ENCODE data around the gene SAPCD2. TPM values are rescaled to one million over a fixed set of nuclear protein-coding genes. Genes with fewer than 3 reads are reported as not detected.

The SAPCD2 gene
- total and polyA plus RNA-seq, 2 of the 4 experiments (the other 2 are of a cell fraction), result 3.4 to 4.9 TPM

DNA sequence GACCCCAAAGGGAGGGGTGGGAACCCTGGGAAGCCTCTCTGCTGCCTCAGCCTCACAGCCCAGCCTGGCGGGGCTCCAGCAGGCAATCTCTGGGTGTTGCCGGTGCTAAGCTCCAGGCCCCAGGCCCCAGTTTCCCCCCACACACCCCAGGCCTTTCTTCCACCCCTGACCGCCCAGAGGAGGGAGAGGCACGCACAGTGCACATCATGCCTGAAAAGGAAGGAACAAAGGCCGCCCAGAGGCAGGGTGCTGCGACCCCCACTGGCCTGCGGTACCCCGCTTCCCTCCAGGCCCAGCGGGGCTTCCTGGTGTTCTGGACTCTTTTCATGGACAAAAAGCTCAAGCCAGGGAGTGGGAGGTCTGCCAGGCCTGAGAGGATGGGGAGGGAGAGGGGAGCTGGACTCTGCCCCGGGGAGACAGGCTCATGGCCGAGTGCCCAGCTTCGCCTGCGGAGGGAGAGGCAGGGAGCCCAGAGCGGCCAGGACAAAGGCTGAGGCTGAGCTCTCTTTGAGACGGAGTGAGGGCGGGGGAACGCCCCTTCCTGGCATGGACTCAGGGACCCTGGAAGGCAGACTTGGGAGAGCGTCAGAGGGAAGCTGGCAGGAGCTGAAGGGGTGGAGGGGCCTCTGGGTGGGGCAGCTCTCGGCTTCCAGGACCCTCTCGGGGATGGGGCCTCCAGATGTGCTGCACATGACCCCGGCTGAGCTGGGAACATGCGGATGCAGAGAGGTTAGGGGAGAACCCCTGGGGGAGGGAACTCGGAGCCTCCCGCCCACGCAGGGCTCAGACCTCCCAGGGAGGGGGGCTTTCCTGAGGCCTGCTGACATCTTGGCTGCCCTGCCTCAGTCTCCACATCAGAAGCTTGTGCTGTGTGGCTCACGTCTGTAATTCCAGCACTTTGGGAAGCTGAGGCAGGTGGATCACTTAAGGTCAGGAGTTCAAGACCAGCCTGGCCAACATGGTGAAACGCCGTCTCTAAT lies 14.7 kb downstream of the SAPCD2 start:
- BruUV-seq (replicated peaks), result no TSS peak
- no peak overlapping the region for H2BK15ac ChIP-seq (ENCODE audit: low read depth, low read length)
- in situ Hi-C loops (cut with MboI; ENCODE audit: low sequenced_read_pairs) (no loop called here), dilution Hi-C loops (cut with HindIII; ENCODE audit: low sequenced_read_pairs, unreplicated experiment) (no loop called here), intact Hi-C loops (cut with micrococcal nuclease) (no loop called here)
- no peak overlapping the region for H3K27ac ChIP-seq (ENCODE audit: insufficient read depth, low read length)
- no peaks in the 10 kb centered on the region for H3K9me3 ChIP-seq (ENCODE audit: control insufficient read depth, insufficient read depth, low read length)
- no peak overlapping the region for H3K56ac ChIP-seq (ENCODE audit: extremely low read depth, insufficient read depth, low read length)
- no peaks in the 10 kb centered on the region for H4K20me1 ChIP-seq (ENCODE audit: insufficient read depth, low read length)
- H3K4me3 ChIP-seq (ENCODE audit: insufficient read depth, low read depth, low read length), result no peak overlapping the region
- DNase-seq (peak; percentile 41), ATAC-seq (ENCODE audit: low read depth) (peak; percentile 82)
- peaks cover 54% of the 10 kb centered on the region for H3K27me3 ChIP-seq (ENCODE audit: control insufficient read depth, insufficient read depth, low read length)
- no peaks in the 10 kb centered on the region for H3K36me3 ChIP-seq (ENCODE audit: control insufficient read depth, insufficient read depth, low read length)
- ChIA-PET POLR2A (ENCODE audit: unreplicated experiment) (no interaction called here), CTCF (interaction anchor here (0.8 to 1.4 kb wide), 3 partner anchors 8 to 12 kb away, joined by 3 to 6 read pairs (median 4); partner anchors contain the start of gene NPDC1)
- no peaks in the 10 kb centered on the region for H3K79me1 ChIP-seq (ENCODE audit: low read depth in 1 of 2, low read length in 2 of 2)
- H4K91ac ChIP-seq (ENCODE audit: insufficient read depth, low read depth, low read length), result no peak overlapping the region
- H3K23ac ChIP-seq (ENCODE audit: low read depth, low read length), result no peak overlapping the region; the same call in 1 of the 2 replicates
- no peak overlapping the region for H2BK5ac ChIP-seq (ENCODE audit: low read depth, low read length, poor library complexity, severe bottlenecking)
- WGBS, 2 experiments (ENCODE audit: extremely low coverage in 2 of 2, insufficient read length in 1 of 2), result 34% methylated on average over 11 of the region's 28 CpGs; no CpG with 5 or more reads in 1 of the 2 experiments
- peak overlapping the region; percentile 43 for H2AFZ ChIP-seq (replicated peaks; ENCODE audit: low read length, poor library complexity)
- H3K9ac ChIP-seq (ENCODE audit: low read depth, low read length), result no peak overlapping the region
- H3K14ac ChIP-seq (replicated peaks; ENCODE audit: low read depth, low read length), result no peak overlapping the region
- peaks cover 3% of the 10 kb centered on the region; the same call in 1 of the 2 replicates for H3K4me1 ChIP-seq (ENCODE audit: control insufficient read depth, insufficient read depth, low read length)
- H3K18ac ChIP-seq (ENCODE audit: low read depth, low read length), result no peak overlapping the region
- no peak overlapping the region for H4K8ac ChIP-seq (ENCODE audit: low read depth in 2 of 2, low read length in 2 of 2)
- no peak overlapping the region for H4K5ac ChIP-seq (ENCODE audit: low read depth, low read length)
- H2AK5ac ChIP-seq (ENCODE audit: low read depth, low read length), result no peak overlapping the region; the same call in 1 of the 2 replicates
- no peak overlapping the region; the same call in 1 of the 2 replicates for H3K4me2 ChIP-seq (ENCODE audit: low read depth, low read length)
- no peaks in the 10 kb centered on the region for H3K9me1 ChIP-seq (ENCODE audit: insufficient read depth, low read length)
- no peak overlapping the region for H3K4ac ChIP-seq (ENCODE audit: low read depth, low read length)
- H2AK9ac ChIP-seq (replicated peaks; ENCODE audit: low read depth, low read length, poor library complexity), result peak overlapping the region; percentile 50
- H2BK20ac ChIP-seq (ENCODE audit: low read depth, low read length), result no peak overlapping the region
- H2BK120ac ChIP-seq (ENCODE audit: low read depth, low read length), result no peak overlapping the region
- TF ChIP-seq, protein P1, sequence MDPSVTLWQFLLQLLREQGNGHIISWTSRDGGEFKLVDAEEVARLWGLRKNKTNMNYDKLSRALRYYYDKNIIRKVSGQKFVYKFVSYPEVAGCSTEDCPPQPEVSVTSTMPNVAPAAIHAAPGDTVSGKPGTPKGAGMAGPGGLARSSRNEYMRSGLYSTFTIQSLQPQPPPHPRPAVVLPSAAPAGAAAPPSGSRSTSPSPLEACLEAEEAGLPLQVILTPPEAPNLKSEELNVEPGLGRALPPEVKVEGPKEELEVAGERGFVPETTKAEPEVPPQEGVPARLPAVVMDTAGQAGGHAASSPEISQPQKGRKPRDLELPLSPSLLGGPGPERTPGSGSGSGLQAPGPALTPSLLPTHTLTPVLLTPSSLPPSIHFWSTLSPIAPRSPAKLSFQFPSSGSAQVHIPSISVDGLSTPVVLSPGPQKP (IDR thresholded peaks at IDR 0.05; ENCODE audit: borderline replicate concordance, low read depth, low read length), result no peak
- TF ChIP-seq RCOR1 (IDR thresholded peaks at IDR 0.05; ENCODE audit: insufficient replicate concordance, low read length) (no peak), FOS (IDR thresholded peaks at IDR 0.05; ENCODE audit: low read depth, low read length) (no peak), NFE2L2 (IDR thresholded peaks at IDR 0.05; ENCODE audit: low read depth, low read length) (no peak), RAD21 (IDR thresholded peaks at IDR 0.05; ENCODE audit: low read length) (no peak), MAZ (IDR thresholded peaks at IDR 0.05; ENCODE audit: borderline replicate concordance, low read depth, low read length) (no peak), POLR2A (IDR thresholded peaks at IDR 0.05; ENCODE audit: low read depth, low read length) (no peak), MXI1 (IDR thresholded peaks at IDR 0.05; ENCODE audit: borderline replicate concordance, low read depth, low read length) (no peak), CEBPB (IDR thresholded peaks at IDR 0.05; ENCODE audit: low read depth, low read length) (no peak), BHLHE40 (IDR thresholded peaks at IDR 0.05; ENCODE audit: low read depth, low read length) (no peak), SMC3 (IDR thresholded peaks at IDR 0.05; ENCODE audit: low read depth, low read length) (no peak), CHD1 (IDR thresholded peaks at IDR 0.05; ENCODE audit: low read depth, low read length) (no peak)
- TF ChIP-seq, protein P2, sequence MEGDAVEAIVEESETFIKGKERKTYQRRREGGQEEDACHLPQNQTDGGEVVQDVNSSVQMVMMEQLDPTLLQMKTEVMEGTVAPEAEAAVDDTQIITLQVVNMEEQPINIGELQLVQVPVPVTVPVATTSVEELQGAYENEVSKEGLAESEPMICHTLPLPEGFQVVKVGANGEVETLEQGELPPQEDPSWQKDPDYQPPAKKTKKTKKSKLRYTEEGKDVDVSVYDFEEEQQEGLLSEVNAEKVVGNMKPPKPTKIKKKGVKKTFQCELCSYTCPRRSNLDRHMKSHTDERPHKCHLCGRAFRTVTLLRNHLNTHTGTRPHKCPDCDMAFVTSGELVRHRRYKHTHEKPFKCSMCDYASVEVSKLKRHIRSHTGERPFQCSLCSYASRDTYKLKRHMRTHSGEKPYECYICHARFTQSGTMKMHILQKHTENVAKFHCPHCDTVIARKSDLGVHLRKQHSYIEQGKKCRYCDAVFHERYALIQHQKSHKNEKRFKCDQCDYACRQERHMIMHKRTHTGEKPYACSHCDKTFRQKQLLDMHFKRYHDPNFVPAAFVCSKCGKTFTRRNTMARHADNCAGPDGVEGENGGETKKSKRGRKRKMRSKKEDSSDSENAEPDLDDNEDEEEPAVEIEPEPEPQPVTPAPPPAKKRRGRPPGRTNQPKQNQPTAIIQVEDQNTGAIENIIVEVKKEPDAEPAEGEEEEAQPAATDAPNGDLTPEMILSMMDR (conservative IDR thresholded peaks at IDR 0.05; ENCODE audit: low read depth, low read length), result no peak
- TF ChIP-seq, protein P3, sequence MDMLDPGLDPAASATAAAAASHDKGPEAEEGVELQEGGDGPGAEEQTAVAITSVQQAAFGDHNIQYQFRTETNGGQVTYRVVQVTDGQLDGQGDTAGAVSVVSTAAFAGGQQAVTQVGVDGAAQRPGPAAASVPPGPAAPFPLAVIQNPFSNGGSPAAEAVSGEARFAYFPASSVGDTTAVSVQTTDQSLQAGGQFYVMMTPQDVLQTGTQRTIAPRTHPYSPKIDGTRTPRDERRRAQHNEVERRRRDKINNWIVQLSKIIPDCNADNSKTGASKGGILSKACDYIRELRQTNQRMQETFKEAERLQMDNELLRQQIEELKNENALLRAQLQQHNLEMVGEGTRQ (IDR thresholded peaks at IDR 0.05; ENCODE audit: low read depth, low read length), result no peak
